Neural progenitor cell (in vitro differentiated cells): ENCODE measurements around the gene SERP2. TPM values are rescaled to one million over a fixed set of nuclear protein-coding genes. Genes with fewer than 3 reads are reported as not detected.

ENCODE experiments used
- DNase-seq: peaks from one replicate; pipeline ENCODE4 v3.0.0-alpha.2; 2016; ENCODE audit warnings: low spot score
- H2AFZ ChIP-seq: fragments of 200-600 bp; sonication (generic); replicated peaks from 2 replicates; pipeline ENCODE4 v1.6.1; 2016; ENCODE audit warnings: antibody characterized with exemption
- H3F3A ChIP-seq: fragments of 200-600 bp; sonication (generic); 2 replicates; pipeline ENCODE4 v1.6.1; 2016; ENCODE audit warnings: antibody characterized with exemption, low read depth
- H3K27ac ChIP-seq: fragments of 200-600 bp; sonication (generic); 2 replicates; pipeline ENCODE4 v1.5.1; 2016; ENCODE audit warnings: mild to moderate bottlenecking
- H3K27me3 ChIP-seq: fragments of 200-600 bp; sonication (generic); 2 replicates; pipeline ENCODE4 v1.6.1; 2016; ENCODE audit warnings: mild to moderate bottlenecking, moderate library complexity
- H3K36me3 ChIP-seq: fragments of 200-600 bp; sonication (generic); 2 replicates; pipeline ENCODE4 v1.5.1; 2016
- H3K4me1 ChIP-seq: fragments of 200-600 bp; sonication (generic); 2 replicates; pipeline ENCODE4 v1.6.1; 2016; ENCODE audit warnings: mixed run types
- H3K4me2 ChIP-seq: fragments of 200-600 bp; sonication (generic); 2 replicates; pipeline ENCODE4 v1.6.1; 2016
- H3K4me3 ChIP-seq: fragments of 200-600 bp; sonication (generic); 2 replicates; pipeline ENCODE4 v1.5.1; 2016
- H3K79me2 ChIP-seq: fragments of 200-600 bp; sonication (generic); 2 replicates; pipeline ENCODE4 v1.6.1; 2016; ENCODE audit warnings: low read depth
- H3K9ac ChIP-seq: fragments of 200-600 bp; sonication (generic); 2 replicates; pipeline ENCODE4 v1.6.1; 2016
- H3K9me3 ChIP-seq: fragments of 200-600 bp; sonication (generic); 2 replicates; pipeline ENCODE4 v1.5.1; 2016; ENCODE audit warnings: low read depth
- H4K20me1 ChIP-seq: fragments of 200-600 bp; sonication (generic); 2 replicates; pipeline ENCODE4 v1.6.1; 2016; ENCODE audit warnings: low read depth
- H3K27ac Mint-ChIP-seq: 3 replicates; pipeline ENCODE4 v1.8.0; 2021; ENCODE audit warnings: mixed read lengths
- H3K27me3 Mint-ChIP-seq: 2 replicates; pipeline ENCODE4 v1.8.0; 2022; ENCODE audit warnings: low read depth, mild to moderate bottlenecking, inconsistent platforms, moderate library complexity, mixed read lengths; ENCODE audit not compliant: insufficient read depth
- H3K36me3 Mint-ChIP-seq: 3 replicates; pipeline ENCODE4 v1.8.0; 2021; ENCODE audit warnings: mixed read lengths
- H3K4me1 Mint-ChIP-seq: 3 replicates; pipeline ENCODE4 v1.8.0; 2021; ENCODE audit warnings: mixed read lengths
- H3K4me3 Mint-ChIP-seq: 3 replicates; pipeline ENCODE4 v1.8.0; 2021; ENCODE audit warnings: mild to moderate bottlenecking, moderate library complexity, mixed read lengths
- H3K9me3 Mint-ChIP-seq: 3 replicates; pipeline ENCODE4 v1.8.0; 2020; ENCODE audit warnings: mixed read lengths
- EZH2 ChIP-seq: fragments of 200-600 bp; sonication (generic); IDR thresholded peaks from 2 replicates; pipeline ENCODE4 v1.6.1; 2017; ENCODE audit warnings: antibody characterized with exemption, mild to moderate bottlenecking, moderate library complexity
- EZH2phosphoT487 ChIP-seq: fragments of 200-600 bp; sonication (generic); IDR thresholded peaks from 2 replicates; pipeline ENCODE4 v1.6.1; 2017; ENCODE audit warnings: antibody characterized with exemption
- total RNA-seq: library from RNA; depleted of rRNA; stranded (reverse); fragments of >200 nt; gene quantifications from 2 replicates; pipeline ENCODE4 v1.2.3, GENCODE V29; 2015; ENCODE audit warnings: low replicate concordance
- TF ChIP-seq, protein P1 (sequence below): fragments of 200-600 bp; sonication (generic); IDR thresholded peaks from 2 replicates; pipeline ENCODE4 v1.5.1; 2017; ENCODE audit warnings: antibody characterized with exemption, mild to moderate bottlenecking

SERP2 gene
- total RNA-seq, 1 donor from 2014 or later: 8.1 TPM

DNA sequence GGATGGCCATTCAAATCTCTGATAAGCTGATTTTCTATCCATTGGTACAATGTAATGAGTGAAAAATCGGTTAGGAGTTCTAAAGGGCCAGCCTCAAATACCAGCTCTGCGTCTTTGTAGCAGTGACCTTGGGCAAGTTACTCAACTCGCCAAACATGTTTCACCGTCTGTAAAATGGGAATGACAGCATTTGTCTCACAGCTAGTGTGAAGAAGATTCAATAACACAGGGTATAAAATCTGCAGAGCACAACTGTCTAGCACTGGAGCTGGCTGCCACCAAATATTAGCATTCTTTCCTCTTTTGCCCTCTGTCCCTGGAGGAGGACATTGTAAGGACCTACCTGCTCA, 22.1 kb upstream of the SERP2 start:
- Histone ChIP-seq H3K27me3 (no peaks in the 10 kb centered on the region), H3K9me3 (no peaks in the 10 kb centered on the region), H2AFZ (no peak overlapping the region), H3K27ac (no peak overlapping the region), H3K79me2 (no peaks in the 10 kb centered on the region), H3K4me1 (no peaks in the 10 kb centered on the region), H4K20me1 (no peaks in the 10 kb centered on the region), H3K9ac (no peak overlapping the region), H3K36me3 (no peaks in the 10 kb centered on the region), H3K4me2 (no peak overlapping the region), H3F3A (no peaks in the 10 kb centered on the region), H3K4me3 (no peak overlapping the region)
- Mint-ChIP-seq H3K4me3 (no peak overlapping the region), H3K27me3 (peaks cover 2% of the 10 kb centered on the region), H3K4me1 (peaks cover 13% of the 10 kb centered on the region), H3K9me3 (no peaks in the 10 kb centered on the region), H3K36me3 (no peaks in the 10 kb centered on the region), H3K27ac (no peak overlapping the region)
- no peak for DNase-seq
- no peak for TF ChIP-seq EZH2

DNA sequence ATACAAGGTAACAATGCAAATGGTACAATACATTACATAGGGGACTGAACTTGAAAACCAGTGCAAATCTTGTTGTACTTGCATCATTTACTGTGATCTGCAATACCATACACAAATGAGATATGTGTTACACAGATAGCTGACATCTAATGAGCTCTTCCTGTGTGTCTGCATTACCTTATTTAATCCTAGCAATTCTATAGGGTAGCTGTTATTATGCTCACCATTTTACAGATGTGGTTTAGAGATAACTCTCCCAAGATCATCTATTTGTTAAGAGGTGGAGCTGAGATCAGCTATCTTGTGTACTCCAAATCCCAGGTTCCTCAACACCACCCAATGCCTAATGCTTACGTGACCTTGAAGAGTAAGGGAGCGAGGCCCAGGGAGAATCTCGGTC, 21.4 kb upstream of the SERP2 start:
- TF ChIP-seq EZH2phosphoT487 (no peak), EZH2 (no peak)
- TF ChIP-seq, protein P1, sequence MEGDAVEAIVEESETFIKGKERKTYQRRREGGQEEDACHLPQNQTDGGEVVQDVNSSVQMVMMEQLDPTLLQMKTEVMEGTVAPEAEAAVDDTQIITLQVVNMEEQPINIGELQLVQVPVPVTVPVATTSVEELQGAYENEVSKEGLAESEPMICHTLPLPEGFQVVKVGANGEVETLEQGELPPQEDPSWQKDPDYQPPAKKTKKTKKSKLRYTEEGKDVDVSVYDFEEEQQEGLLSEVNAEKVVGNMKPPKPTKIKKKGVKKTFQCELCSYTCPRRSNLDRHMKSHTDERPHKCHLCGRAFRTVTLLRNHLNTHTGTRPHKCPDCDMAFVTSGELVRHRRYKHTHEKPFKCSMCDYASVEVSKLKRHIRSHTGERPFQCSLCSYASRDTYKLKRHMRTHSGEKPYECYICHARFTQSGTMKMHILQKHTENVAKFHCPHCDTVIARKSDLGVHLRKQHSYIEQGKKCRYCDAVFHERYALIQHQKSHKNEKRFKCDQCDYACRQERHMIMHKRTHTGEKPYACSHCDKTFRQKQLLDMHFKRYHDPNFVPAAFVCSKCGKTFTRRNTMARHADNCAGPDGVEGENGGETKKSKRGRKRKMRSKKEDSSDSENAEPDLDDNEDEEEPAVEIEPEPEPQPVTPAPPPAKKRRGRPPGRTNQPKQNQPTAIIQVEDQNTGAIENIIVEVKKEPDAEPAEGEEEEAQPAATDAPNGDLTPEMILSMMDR: no peak
- Histone ChIP-seq H3K4me3 (no peak overlapping the region), H3F3A (no peaks in the 10 kb centered on the region), H3K9me3 (no peaks in the 10 kb centered on the region), H3K79me2 (no peaks in the 10 kb centered on the region), H3K9ac (no peak overlapping the region), H3K27me3 (no peaks in the 10 kb centered on the region), H3K27ac (no peak overlapping the region), H4K20me1 (no peaks in the 10 kb centered on the region), H3K36me3 (no peaks in the 10 kb centered on the region), H2AFZ (no peak overlapping the region), H3K4me2 (no peak overlapping the region), H3K4me1 (no peaks in the 10 kb centered on the region)
- Mint-ChIP-seq H3K4me1 (peaks cover 13% of the 10 kb centered on the region), H3K36me3 (no peaks in the 10 kb centered on the region), H3K27me3 (peaks cover 2% of the 10 kb centered on the region), H3K27ac (no peak overlapping the region), H3K9me3 (no peaks in the 10 kb centered on the region), H3K4me3 (no peak overlapping the region)
- no peak for DNase-seq

DNA sequence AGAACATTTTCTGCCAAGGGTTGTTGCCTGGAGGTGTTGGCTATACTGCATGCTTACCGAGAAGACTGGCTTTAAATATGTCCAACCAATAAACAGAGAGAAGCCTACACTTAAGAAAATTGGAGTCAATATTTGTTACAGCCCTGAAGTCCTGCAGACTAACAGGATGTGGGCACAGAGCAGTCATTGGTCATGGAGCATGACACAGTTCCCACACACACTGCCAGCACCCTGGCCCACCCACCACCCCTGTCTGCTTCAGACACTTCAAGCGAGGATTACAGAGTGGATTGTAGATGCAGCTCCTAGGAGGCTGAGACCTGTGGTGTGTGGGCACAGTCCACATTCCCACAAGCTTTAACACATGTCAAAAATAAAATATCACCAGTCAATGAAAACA, 21.0 kb upstream of the SERP2 start:
- no peak overlapping the region for H3K4me3 Mint-ChIP-seq
- Histone ChIP-seq H3K9me3 (no peaks in the 10 kb centered on the region), H3K4me1 (no peaks in the 10 kb centered on the region), H3K4me3 (no peak overlapping the region), H3K79me2 (no peaks in the 10 kb centered on the region), H3F3A (no peaks in the 10 kb centered on the region), H3K9ac (no peak overlapping the region), H3K27me3 (no peaks in the 10 kb centered on the region), H3K4me2 (no peak overlapping the region), H2AFZ (no peak overlapping the region), H3K36me3 (no peaks in the 10 kb centered on the region), H3K27ac (no peak overlapping the region), H4K20me1 (no peaks in the 10 kb centered on the region)
- no peaks in the 10 kb centered on the region for H3K36me3 Mint-ChIP-seq
- no peaks in the 10 kb centered on the region for H3K9me3 Mint-ChIP-seq
- H3K27me3 Mint-ChIP-seq: peaks cover 2% of the 10 kb centered on the region
- no peak for DNase-seq
- no peak for TF ChIP-seq EZH2phosphoT487
- TF ChIP-seq, protein P1: no peak
- TF ChIP-seq EZH2: no peak
- no peak overlapping the region for H3K27ac Mint-ChIP-seq
- peaks cover 16% of the 10 kb centered on the region for H3K4me1 Mint-ChIP-seq

DNA sequence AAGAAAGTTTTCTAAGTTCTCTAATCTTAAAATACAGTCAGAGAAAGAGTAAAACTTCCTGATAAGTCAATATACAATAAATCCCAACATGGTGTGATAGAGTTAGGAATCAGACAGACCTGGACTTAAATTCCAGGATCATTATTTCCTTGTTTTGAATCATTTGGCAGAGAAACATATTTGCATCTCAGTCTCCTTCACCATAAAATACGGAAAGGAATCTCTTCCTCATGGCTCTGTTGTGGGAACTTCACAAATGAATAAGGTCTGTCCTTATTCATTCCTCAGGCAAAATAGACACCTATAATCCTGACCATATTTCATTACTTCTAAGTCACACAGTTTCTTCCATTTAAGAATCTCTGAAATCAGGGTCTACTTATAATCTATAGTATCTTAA, 19.3 kb upstream of the SERP2 start:
- H3K27me3 Mint-ChIP-seq: peaks cover 7% of the 10 kb centered on the region
- no peaks in the 10 kb centered on the region for H3K4me1 ChIP-seq
- peaks cover 24% of the 10 kb centered on the region for H3K4me1 Mint-ChIP-seq
- no peaks in the 10 kb centered on the region for H3K9me3 Mint-ChIP-seq
- no peaks in the 10 kb centered on the region for H3K36me3 Mint-ChIP-seq
- H3K4me3 ChIP-seq: no peak overlapping the region
- H3K4me2 ChIP-seq: no peak overlapping the region
- no peaks in the 10 kb centered on the region for H3K36me3 ChIP-seq
- no peak for DNase-seq
- no peak overlapping the region for H3K4me3 Mint-ChIP-seq
- H4K20me1 ChIP-seq: no peaks in the 10 kb centered on the region
- H3K79me2 ChIP-seq: no peaks in the 10 kb centered on the region
- H3F3A ChIP-seq: no peaks in the 10 kb centered on the region
- no peak overlapping the region for H3K27ac ChIP-seq
- TF ChIP-seq EZH2phosphoT487 (no peak), EZH2 (no peak)
- TF ChIP-seq, protein P1: no peak
- H3K27ac Mint-ChIP-seq: no peak overlapping the region
- H2AFZ ChIP-seq: no peak overlapping the region
- no peaks in the 10 kb centered on the region for H3K27me3 ChIP-seq
- H3K9me3 ChIP-seq: no peaks in the 10 kb centered on the region
- no peak overlapping the region for H3K9ac ChIP-seq
